ENCODE data around the gene RENBP. TPM values are rescaled to one million over a fixed set of nuclear protein-coding genes. Genes with fewer than 3 reads are reported as not detected.

The RENBP gene
- total RNA-seq, 1 experiment from 2014 or later: 5.7 TPM

- no peak overlapping the region for H3K4me3 ChIP-seq (ENCODE audit: low read depth, low read length, poor library complexity, severe bottlenecking)
- H3K36me3 ChIP-seq (ENCODE audit: insufficient read depth, low read length, poor library complexity, severe bottlenecking): no peaks in the 10 kb centered on the region
- H3K4me1 ChIP-seq (ENCODE audit: insufficient read depth, low read length, poor library complexity, severe bottlenecking): peaks cover 13% of the 10 kb centered on the region
- no peaks in the 10 kb centered on the region for H3K27me3 ChIP-seq (replicated peaks; ENCODE audit: insufficient read depth, low read depth, low read length, poor library complexity)
- no peaks in the 10 kb centered on the region for H3K9me3 ChIP-seq (ENCODE audit: low read depth, low read length, poor library complexity, severe bottlenecking)
- POLR2A ChIA-PET (ENCODE audit: low non-redundant PET): no interaction called here
- TF ChIP-seq EZH2 (IDR thresholded peaks at IDR 0.05; ENCODE audit: borderline replicate concordance, low read depth, low read length, poor library complexity, severe bottlenecking): no peak
- TF ChIP-seq, protein P1, sequence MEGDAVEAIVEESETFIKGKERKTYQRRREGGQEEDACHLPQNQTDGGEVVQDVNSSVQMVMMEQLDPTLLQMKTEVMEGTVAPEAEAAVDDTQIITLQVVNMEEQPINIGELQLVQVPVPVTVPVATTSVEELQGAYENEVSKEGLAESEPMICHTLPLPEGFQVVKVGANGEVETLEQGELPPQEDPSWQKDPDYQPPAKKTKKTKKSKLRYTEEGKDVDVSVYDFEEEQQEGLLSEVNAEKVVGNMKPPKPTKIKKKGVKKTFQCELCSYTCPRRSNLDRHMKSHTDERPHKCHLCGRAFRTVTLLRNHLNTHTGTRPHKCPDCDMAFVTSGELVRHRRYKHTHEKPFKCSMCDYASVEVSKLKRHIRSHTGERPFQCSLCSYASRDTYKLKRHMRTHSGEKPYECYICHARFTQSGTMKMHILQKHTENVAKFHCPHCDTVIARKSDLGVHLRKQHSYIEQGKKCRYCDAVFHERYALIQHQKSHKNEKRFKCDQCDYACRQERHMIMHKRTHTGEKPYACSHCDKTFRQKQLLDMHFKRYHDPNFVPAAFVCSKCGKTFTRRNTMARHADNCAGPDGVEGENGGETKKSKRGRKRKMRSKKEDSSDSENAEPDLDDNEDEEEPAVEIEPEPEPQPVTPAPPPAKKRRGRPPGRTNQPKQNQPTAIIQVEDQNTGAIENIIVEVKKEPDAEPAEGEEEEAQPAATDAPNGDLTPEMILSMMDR (conservative IDR thresholded peaks at IDR 0.05; ENCODE audit: low read depth, low read length): no peak
- CTCF ChIA-PET: no interaction called here
- DNase-seq (ENCODE audit: low spot score): no peak
- no TSS peak for BruUV-seq (replicated peaks)
- intact Hi-C loops (cut with micrococcal nuclease; ENCODE audit: unreplicated experiment): no loop called here
- H3K27ac ChIP-seq (ENCODE audit: low read depth, low read length, poor library complexity, severe bottlenecking): no peak overlapping the region
Observed at GRCh38 chrX:153920546-153920945, 23.9 kb downstream of the RENBP start.

DNA sequence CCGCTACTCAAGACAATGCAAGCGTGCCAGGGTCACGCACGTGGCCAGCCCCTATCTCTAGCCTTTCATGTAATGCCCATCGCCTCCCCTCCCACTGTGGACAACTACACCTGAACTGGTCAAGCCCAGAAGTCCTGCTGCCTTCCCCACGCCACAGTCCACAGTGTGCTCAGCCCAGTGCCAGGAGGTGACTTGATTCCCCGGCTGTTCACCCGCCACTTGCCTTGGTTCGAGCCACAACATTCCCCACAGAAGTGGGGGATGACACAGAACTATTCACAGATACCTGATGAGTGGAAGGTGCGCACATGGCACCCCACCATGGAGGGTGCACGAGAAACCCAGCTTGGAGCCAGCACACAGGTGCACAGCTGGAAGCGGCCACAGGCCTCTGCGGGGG, 25.2 kb downstream of the RENBP start:
- no peaks in the 10 kb centered on the region for H3K36me3 ChIP-seq (ENCODE audit: insufficient read depth, low read length, poor library complexity, severe bottlenecking)
- H3K9me3 ChIP-seq (ENCODE audit: low read depth, low read length, poor library complexity, severe bottlenecking): no peaks in the 10 kb centered on the region
- no peak for DNase-seq (ENCODE audit: low spot score)
- peaks cover under 1% of the 10 kb centered on the region for H3K4me1 ChIP-seq (ENCODE audit: insufficient read depth, low read length, poor library complexity, severe bottlenecking)
- TF ChIP-seq, protein P1 (conservative IDR thresholded peaks at IDR 0.05; ENCODE audit: low read depth, low read length): no peak
- no peak for TF ChIP-seq EZH2 (IDR thresholded peaks at IDR 0.05; ENCODE audit: borderline replicate concordance, low read depth, low read length, poor library complexity, severe bottlenecking)
- no peaks in the 10 kb centered on the region for H3K27me3 ChIP-seq (replicated peaks; ENCODE audit: insufficient read depth, low read depth, low read length, poor library complexity)
- ChIA-PET POLR2A (ENCODE audit: low non-redundant PET) (no interaction called here), CTCF (no interaction called here)
- no peak overlapping the region for H3K4me3 ChIP-seq (ENCODE audit: low read depth, low read length, poor library complexity, severe bottlenecking)
- BruUV-seq (replicated peaks): no TSS peak
- intact Hi-C loops (cut with micrococcal nuclease; ENCODE audit: unreplicated experiment): no loop called here
- no peak overlapping the region for H3K27ac ChIP-seq (ENCODE audit: low read depth, low read length, poor library complexity, severe bottlenecking)

GRCh38 chrX:153917869-153918268, 26.6 kb downstream of the RENBP start:
- Histone ChIP-seq H3K9me3 (ENCODE audit: low read depth, low read length, poor library complexity, severe bottlenecking) (no peaks in the 10 kb centered on the region), H3K36me3 (ENCODE audit: insufficient read depth, low read length, poor library complexity, severe bottlenecking) (no peaks in the 10 kb centered on the region), H3K27me3 (replicated peaks; ENCODE audit: insufficient read depth, low read depth, low read length, poor library complexity) (no peaks in the 10 kb centered on the region), H3K27ac (ENCODE audit: low read depth, low read length, poor library complexity, severe bottlenecking) (no peak overlapping the region), H3K4me3 (ENCODE audit: low read depth, low read length, poor library complexity, severe bottlenecking) (no peak overlapping the region), H3K4me1 (ENCODE audit: insufficient read depth, low read length, poor library complexity, severe bottlenecking) (no peaks in the 10 kb centered on the region)
- no peak for DNase-seq (ENCODE audit: low spot score)
- intact Hi-C loops (cut with micrococcal nuclease; ENCODE audit: unreplicated experiment): no loop called here
- ChIA-PET CTCF (no interaction called here), POLR2A (ENCODE audit: low non-redundant PET) (no interaction called here)
- no peak for TF ChIP-seq EZH2 (IDR thresholded peaks at IDR 0.05; ENCODE audit: borderline replicate concordance, low read depth, low read length, poor library complexity, severe bottlenecking)
- TF ChIP-seq, protein P1 (conservative IDR thresholded peaks at IDR 0.05; ENCODE audit: low read depth, low read length): no peak
- BruUV-seq (replicated peaks): no TSS peak

Data from A673 (cell line).